Left ventricle myocardium inferior (tissue), 1 donor: ENCODE measurements around the gene GPR155. TPM values are rescaled to one million over a fixed set of nuclear protein-coding genes. Genes with fewer than 3 reads are reported as not detected.

Source experiments
- DNase-seq: peaks from one replicate; pipeline ENCODE4 v3.0.0-alpha.2; 2020
- H3K27ac ChIP-seq: fragments of 200-600 bp; replicated peaks from 2 replicates; pipeline ENCODE4 v1.8.0; 2021
- H3K27me3 ChIP-seq: fragments of 200-600 bp; 2 replicates; pipeline ENCODE4 v1.8.0; 2021; ENCODE audit warnings: low read depth
- H3K36me3 ChIP-seq: fragments of 200-600 bp; 2 replicates; pipeline ENCODE4 v1.8.0; 2021
- H3K4me1 ChIP-seq: fragments of 200-600 bp; 2 replicates; pipeline ENCODE4 v1.8.0; 2021
- H3K4me3 ChIP-seq: fragments of 200-600 bp; 2 replicates; pipeline ENCODE4 v1.8.0; 2021; ENCODE audit warnings: mild to moderate bottlenecking, moderate library complexity
- H3K9me3 ChIP-seq: fragments of 200-600 bp; replicated peaks from 2 replicates; pipeline ENCODE4 v1.8.0; 2021
- intact Hi-C: fragments of 100-400 bp; cut with micrococcal nuclease; formaldehyde crosslinking; loops from one replicate; pipeline ENCODE4 v1.11.0; 2022
- long read RNA-seq: library from polyadenylated mRNA; unstranded; transcript quantifications from one replicate; pipeline ENCODE4 v2.0.0, GENCODE V29; 2021
- total RNA-seq: library from RNA; stranded (reverse); fragmentation: NEBNext Ultra II Directional; extraction: Animal tissue kit (Norgen Biotek cat#: 25700); gene quantifications from one replicate; pipeline ENCODE4 v1.2.1, GENCODE V29; 2021
- TF ChIP-seq, protein P1 (sequence below): fragments of 200-600 bp; IDR thresholded peaks from 2 replicates; pipeline ENCODE4 v1.8.0; 2021; ENCODE audit warnings: antibody characterized with exemption, mild to moderate bottlenecking, borderline replicate concordance
- donor health status: DM: no; HTN: yes; CAD: no; lungs with severe emphysema.

The GPR155 gene, protein sequence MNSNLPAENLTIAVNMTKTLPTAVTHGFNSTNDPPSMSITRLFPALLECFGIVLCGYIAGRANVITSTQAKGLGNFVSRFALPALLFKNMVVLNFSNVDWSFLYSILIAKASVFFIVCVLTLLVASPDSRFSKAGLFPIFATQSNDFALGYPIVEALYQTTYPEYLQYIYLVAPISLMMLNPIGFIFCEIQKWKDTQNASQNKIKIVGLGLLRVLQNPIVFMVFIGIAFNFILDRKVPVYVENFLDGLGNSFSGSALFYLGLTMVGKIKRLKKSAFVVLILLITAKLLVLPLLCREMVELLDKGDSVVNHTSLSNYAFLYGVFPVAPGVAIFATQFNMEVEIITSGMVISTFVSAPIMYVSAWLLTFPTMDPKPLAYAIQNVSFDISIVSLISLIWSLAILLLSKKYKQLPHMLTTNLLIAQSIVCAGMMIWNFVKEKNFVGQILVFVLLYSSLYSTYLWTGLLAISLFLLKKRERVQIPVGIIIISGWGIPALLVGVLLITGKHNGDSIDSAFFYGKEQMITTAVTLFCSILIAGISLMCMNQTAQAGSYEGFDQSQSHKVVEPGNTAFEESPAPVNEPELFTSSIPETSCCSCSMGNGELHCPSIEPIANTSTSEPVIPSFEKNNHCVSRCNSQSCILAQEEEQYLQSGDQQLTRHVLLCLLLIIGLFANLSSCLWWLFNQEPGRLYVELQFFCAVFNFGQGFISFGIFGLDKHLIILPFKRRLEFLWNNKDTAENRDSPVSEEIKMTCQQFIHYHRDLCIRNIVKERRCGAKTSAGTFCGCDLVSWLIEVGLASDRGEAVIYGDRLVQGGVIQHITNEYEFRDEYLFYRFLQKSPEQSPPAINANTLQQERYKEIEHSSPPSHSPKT
- total RNA-seq, result 16.3 TPM
- long read RNA-seq, full-length matches to known transcripts, result 30 of 36 reads
- long read RNA-seq, partial matches to known transcripts, result 1 of 36 reads
- long read RNA-seq, other reads (novel, unspliced or antisense), result 5 of 36 reads

- H3K36me3 ChIP-seq, result peaks cover 5% of the 10 kb centered on the region
- H3K4me3 ChIP-seq, result peak within 1 kb of the TSS; percentile 77
- TF ChIP-seq, protein P1, sequence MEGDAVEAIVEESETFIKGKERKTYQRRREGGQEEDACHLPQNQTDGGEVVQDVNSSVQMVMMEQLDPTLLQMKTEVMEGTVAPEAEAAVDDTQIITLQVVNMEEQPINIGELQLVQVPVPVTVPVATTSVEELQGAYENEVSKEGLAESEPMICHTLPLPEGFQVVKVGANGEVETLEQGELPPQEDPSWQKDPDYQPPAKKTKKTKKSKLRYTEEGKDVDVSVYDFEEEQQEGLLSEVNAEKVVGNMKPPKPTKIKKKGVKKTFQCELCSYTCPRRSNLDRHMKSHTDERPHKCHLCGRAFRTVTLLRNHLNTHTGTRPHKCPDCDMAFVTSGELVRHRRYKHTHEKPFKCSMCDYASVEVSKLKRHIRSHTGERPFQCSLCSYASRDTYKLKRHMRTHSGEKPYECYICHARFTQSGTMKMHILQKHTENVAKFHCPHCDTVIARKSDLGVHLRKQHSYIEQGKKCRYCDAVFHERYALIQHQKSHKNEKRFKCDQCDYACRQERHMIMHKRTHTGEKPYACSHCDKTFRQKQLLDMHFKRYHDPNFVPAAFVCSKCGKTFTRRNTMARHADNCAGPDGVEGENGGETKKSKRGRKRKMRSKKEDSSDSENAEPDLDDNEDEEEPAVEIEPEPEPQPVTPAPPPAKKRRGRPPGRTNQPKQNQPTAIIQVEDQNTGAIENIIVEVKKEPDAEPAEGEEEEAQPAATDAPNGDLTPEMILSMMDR, result no peak
- no peaks in the 10 kb centered on the region for H3K27me3 ChIP-seq
- H3K9me3 ChIP-seq, result no peaks in the 10 kb centered on the region
- peak within 1 kb of the TSS; percentile 91 for H3K27ac ChIP-seq
- H3K4me1 ChIP-seq, result peaks cover 26% of the 10 kb centered on the region
- intact Hi-C loops, result no loop called here
- DNase-seq, result peak; percentile 70
Measured at GRCh38 chr2:174486563-174487107, at the start of gene GPR155. GPR155 (minus strand) TSS chr2:174487029; CDS start chr2:174481956, 5,073 bp downstream.

GRCh38 chr2:174535757-174536703, 49.2 kb upstream of the GPR155 start:
- H3K9me3 ChIP-seq, result no peaks in the 10 kb centered on the region
- H3K27ac ChIP-seq, result no peak overlapping the region
- intact Hi-C loops, result no loop called here
- H3K4me3 ChIP-seq, result no peak overlapping the region
- H3K4me1 ChIP-seq, result no peaks in the 10 kb centered on the region
- H3K36me3 ChIP-seq, result no peaks in the 10 kb centered on the region
- TF ChIP-seq, protein P1, result no peak
- peaks cover 27% of the 10 kb centered on the region for H3K27me3 ChIP-seq
- DNase-seq, result no peak

GRCh38 chr2:174535083-174535482, 48.3 kb upstream of the GPR155 start:
- H3K27ac ChIP-seq, result no peak overlapping the region
- TF ChIP-seq, protein P1, result no peak
- H3K9me3 ChIP-seq, result no peaks in the 10 kb centered on the region
- no peaks in the 10 kb centered on the region for H3K36me3 ChIP-seq
- DNase-seq, result no peak
- peaks cover 22% of the 10 kb centered on the region for H3K27me3 ChIP-seq
- intact Hi-C loops, result no loop called here
- no peaks in the 10 kb centered on the region for H3K4me1 ChIP-seq
- no peak overlapping the region for H3K4me3 ChIP-seq

- H3K27me3 ChIP-seq, result no peaks in the 10 kb centered on the region
- no peaks in the 10 kb centered on the region for H3K4me1 ChIP-seq
- H3K9me3 ChIP-seq, result peaks cover 10% of the 10 kb centered on the region
- H3K27ac ChIP-seq, result no peak overlapping the region
- no peaks in the 10 kb centered on the region for H3K36me3 ChIP-seq
- TF ChIP-seq, protein P1, result no peak
- intact Hi-C loops, result loop anchor here (10.0 kb wide), 1 partner anchor 65 kb away; no protein-coding TSS in a partner anchor
- H3K4me3 ChIP-seq, result no peak overlapping the region
- no peak for DNase-seq
Measured at GRCh38 chr2:174529916-174530315, 43.1 kb upstream of the GPR155 start.
